Erythroblast (primary cell): ENCODE data around the gene HDAC11.

Source experiments
- DNase-seq, 2 experiments: peaks; one replicate each; lab custom pipeline; 2025; lab: John Stamatoyannopoulos, UW
- GATA1 ChIP-seq: IDR thresholded peaks from 2 replicates; pipeline ENCODE4 v1.6.1; 2011; ENCODE audit warnings: low read depth, mild to moderate bottlenecking, control low read depth, low read length, moderate library complexity
- POLR2A ChIP-seq: IDR thresholded peaks from 2 replicates; pipeline ENCODE4 v1.6.1; 2011; ENCODE audit warnings: mild to moderate bottlenecking, low read length

Gene HDAC11

DNA sequence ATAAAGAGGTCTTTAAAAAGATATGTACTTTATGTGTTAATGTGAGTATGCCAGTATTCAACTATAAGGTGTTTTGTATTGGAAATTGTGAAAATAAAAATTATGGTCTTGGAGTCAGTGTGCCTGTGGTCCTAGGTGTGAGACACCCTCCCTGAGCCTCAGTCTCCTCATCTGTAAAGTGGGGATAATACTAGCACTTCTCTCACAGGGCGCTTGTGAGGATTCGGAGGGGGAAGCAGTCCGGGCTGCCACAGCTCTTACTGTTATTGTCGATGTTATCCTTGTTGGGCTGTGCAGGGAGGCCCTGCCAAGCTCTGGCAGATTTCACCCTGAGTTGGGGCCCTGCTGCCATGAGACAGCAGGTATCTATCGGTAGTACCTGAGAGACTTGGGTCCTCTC, 42.1 kb downstream of the HDAC11 start:
- no peak for DNase-seq
- TF ChIP-seq GATA1 (no peak), POLR2A (no peak)

DNA sequence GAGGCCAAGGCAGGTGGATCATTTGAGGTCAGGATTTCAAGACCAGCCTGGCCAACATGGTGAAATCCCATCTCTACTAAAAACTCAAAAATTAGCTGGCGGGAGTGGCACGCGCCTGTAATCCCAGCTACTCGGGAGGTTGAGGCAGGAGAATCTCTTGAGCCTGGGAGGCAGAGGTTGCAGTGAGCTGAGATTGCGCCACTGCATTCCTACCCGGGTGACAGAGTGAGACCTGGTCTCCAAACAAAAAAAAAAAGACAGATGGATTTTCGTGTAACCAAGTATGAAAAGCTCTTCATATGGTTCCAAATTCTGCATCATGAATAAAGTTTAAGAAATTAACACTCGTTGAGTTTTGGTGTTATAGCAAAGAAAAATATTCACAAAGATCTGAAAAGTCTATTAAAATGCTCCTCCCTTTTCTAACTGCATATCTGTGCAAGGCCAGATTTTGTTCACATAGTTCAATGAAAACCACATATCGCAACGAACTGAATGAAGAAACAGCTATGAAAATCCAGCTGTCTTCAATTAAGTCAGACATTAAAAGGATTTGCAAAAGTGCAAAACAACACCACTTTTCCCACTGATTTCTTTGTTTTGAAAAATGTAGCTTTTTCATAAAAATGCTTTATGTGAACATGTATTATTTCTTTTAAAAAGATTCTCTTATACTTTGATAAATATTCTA, 45.0 kb downstream of the HDAC11 start:
- TF ChIP-seq GATA1 (no peak), POLR2A (no peak)
- no peak for DNase-seq

DNA sequence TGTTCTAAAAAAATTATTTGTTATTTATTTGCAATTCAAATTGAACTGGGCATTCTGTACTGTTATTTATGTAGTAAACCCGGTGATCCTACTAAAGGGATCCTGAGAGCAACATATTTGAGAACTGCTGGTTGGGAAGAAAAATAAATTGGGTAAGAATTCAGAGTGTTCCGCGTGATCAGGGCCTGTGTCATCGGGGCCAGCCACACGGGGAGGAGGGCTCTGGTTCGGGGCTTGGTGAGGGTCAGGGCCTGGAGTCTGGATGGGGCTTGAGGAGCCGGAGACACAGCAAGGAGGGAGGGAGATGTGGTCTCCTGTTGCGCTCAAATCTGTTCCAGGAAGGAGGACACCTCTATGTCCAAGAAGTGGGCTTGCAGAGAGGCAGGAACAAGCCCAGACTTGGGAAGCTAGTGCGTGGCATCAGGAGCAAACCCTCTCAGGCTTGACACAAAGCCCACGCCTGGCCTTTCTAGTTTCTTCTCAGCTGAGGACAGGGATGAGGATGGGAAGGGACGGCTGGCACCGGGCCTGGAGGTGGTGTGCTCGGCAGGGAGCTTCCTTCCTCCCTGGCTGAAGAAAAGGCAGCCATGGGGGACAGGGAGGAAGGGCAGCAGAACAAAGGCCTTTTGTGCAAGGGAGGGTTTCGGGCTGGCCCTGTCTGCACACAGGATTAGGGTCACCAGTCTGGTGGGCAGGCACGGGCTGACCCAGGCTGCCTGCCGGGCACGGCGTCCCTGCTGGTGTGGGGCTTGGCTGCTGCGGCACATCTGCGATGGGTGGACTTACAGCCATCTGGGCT, 45.9 kb downstream of the HDAC11 start:
- TF ChIP-seq GATA1, result no peak
- no peak for TF ChIP-seq POLR2A
- DNase-seq, result no peak

GRCh38 chr3:13526626-13526949, 46.5 kb downstream of the HDAC11 start:
- no peak for DNase-seq
- no peak for TF ChIP-seq GATA1
- no peak for TF ChIP-seq POLR2A

DNA sequence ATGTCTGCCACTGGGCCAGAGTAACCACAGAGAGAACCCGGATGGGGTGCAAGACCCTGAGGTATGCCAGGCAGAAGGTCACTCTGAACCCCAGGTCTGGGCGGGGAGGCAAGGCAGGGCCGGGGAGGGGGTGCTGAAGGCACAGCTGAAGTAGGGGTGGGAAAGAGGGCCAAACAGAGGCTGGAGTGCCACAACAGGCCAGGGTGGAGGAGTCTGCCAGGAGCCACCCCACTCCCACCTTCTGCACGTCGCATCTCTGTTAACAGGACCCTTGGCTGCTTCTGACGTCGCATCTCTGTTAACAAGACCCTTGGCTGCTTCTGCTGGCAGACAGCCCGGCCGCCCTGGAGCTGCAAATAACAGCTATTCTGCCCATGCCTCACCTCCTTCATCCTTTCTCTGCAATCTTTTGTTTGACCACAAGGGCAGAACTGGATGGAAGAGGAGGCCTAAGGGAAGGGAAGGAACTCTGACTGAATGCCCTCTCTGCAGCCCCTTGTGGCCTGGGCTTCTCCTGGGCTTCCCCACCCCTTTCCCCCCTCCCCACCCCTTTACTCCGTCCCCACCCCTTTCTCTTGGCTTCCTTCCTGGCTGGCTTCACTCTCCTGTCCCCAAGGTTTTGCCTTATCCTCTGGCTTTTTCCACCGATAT, 48.2 kb downstream of the HDAC11 start:
- peak in 1 of 2 experiments; percentile 19 for DNase-seq
- TF ChIP-seq GATA1, result no peak
- no peak for TF ChIP-seq POLR2A

- DNase-seq, result no peak
- TF ChIP-seq GATA1, result no peak
- TF ChIP-seq POLR2A, result no peak
Measured at GRCh38 chr3:13529196-13530112, 49.3 kb downstream of the HDAC11 start.

DNA sequence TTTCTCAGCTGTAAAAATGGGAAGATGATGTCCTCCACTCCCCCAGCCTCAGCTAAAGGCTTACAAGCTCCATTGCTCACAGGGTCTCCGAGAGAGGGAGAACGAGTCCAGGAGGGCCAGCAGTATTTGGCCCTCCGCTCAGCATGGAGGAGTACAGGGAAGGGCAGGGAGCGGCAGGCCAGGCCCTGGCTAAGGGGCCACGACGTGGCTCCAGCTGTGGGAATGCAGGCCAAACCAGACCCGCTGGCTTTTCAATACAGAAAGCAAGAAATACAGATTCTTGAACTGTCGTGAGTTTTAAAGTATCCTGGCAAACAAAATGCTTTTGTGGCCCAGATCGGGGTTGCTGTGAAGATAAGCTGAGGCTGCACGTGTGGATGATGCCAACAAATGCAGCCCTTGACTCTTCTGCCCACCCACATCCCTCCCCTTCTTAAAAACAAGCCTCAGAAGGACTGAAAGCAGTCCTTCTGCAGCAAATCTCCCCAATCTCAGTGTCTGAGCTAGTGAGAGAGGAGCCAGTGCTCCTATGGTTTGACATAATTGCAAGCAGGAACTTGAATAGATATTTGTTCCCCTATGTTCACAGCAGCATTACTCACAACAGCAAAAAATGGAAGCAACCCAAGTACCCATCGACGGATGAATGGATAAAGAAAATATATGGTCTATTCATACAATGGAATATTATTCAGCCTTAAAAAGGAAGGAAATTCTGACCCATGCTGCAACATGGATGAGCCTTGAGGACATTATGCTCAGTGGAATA, 50.3 kb downstream of the HDAC11 start:
- no peak for TF ChIP-seq POLR2A
- no peak for TF ChIP-seq GATA1
- no peak for DNase-seq

DNA sequence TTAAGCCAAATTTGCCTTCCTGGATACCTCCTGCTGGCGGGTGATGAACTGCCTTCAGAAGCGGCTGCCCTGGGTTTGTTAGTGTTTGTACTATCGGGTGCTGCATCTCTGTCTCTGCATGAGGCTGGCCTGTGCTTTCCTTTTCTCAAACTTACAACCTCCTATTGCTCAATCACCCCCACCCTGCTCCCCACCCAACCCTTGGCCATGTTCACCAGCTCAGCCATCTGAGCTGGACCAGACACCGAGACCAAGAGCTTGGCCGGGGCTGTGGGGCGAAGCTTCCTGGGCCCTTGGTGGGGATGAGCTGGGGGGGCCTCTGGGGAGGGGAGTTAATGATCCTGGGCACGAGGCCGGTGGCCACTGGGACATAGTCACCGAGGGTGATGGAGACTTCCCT, 52.0 kb downstream of the HDAC11 start:
- TF ChIP-seq POLR2A, result no peak
- TF ChIP-seq GATA1, result no peak
- no peak for DNase-seq

DNA sequence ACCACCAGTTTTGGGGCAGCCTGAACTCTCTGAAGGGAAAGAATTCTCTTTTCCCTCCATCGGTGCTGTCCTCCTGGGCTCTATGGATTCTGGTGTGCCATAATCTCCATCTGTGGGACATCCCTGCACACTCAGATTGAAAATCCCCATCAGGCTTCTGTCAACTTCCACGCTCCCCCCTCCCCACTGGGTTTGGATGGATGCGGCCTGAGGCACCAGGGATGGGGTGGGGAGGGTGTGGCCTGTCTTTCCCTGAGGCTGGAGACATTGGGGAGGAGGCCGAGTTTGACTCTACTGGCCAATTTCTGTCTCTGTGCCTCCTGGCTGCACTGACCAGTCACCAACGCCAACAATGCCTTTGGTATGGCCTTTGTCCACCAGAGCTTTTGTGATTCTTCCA, 52.5 kb downstream of the HDAC11 start:
- no peak for DNase-seq

GRCh38 chr3:13533885-13534301, 53.8 kb downstream of the HDAC11 start:
- TF ChIP-seq GATA1, result no peak
- no peak for TF ChIP-seq POLR2A
- DNase-seq, result no peak

More for the DNA sequence above, 52.5 kb downstream of the HDAC11 start:
- TF ChIP-seq GATA1, result no peak
- TF ChIP-seq POLR2A, result no peak

DNA sequence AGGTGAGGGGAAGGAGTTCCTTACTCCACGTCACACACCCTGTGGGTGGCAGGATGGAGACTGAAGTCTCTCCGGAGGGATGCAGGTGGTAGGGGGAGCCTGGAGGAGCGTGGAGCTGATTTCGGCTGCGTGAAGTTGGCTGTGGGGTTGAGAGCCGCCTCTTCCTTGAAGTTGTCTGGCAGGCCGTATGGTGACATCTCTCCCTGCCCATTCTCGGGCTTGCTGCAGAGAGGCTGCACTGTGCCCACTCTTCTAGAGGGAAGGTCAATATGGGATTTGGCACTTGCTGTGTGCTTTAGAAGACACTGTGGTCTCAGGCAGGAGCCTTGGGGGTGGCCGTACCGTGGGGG, 55.4 kb downstream of the HDAC11 start:
- TF ChIP-seq POLR2A, result no peak
- no peak for TF ChIP-seq GATA1
- DNase-seq, result no peak

DNA sequence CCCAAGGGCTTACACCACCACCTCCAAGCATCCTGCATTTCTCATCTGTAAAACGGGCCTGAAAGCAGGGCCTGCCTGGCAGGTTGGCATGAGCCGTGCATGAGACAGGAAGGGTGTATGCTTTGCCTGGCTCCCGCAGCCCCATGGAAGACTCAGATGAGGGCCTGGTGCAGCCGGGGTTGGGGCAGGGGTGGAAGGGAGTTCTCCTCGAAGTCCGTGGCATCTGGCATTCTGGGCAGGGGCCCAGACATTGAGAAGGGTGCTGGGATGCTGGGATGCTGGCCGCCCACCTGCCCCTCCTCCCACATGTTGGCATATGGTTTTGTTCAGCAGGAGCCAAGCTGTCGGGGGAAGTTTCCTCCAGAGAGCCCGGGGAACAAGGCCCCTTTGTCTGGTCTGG, 55.8 kb downstream of the HDAC11 start:
- no peak for DNase-seq
- no peak for TF ChIP-seq GATA1
- no peak for TF ChIP-seq POLR2A

GRCh38 chr3:13536432-13536831, 56.3 kb downstream of the HDAC11 start:
- TF ChIP-seq POLR2A (no peak), GATA1 (no peak)

More at GRCh38 chr3:13536432-13536831, 56.3 kb downstream of the HDAC11 start:
- DNase-seq, result no peak
